Mucosa of descending colon (tissue), 3 donors: ENCODE results near the gene ADRA2B. TPM values are rescaled to one million over a fixed set of nuclear protein-coding genes. Genes with fewer than 3 reads are reported as not detected.

ENCODE experiments used
- ATAC-seq: fragments of 200-7000 bp; cut with Tn5 transposase; one replicate; pipeline ENCODE4 v1.9.1; 2020; ENCODE audit warnings: mild to moderate bottlenecking, moderate library complexity
- DNase-seq, 3 donors: peaks; one replicate each; pipeline ENCODE4 v3.0.0-alpha.2; 2020
- H3K36me3 ChIP-seq: fragments of 200-600 bp; one replicate; pipeline ENCODE4 v1.8.0; 2021; ENCODE audit warnings: low read depth, mild to moderate bottlenecking
- H3K4me1 ChIP-seq: fragments of 200-600 bp; one replicate; pipeline ENCODE4 v1.8.0; 2021; ENCODE audit warnings: low read depth, mild to moderate bottlenecking
- H3K4me3 ChIP-seq: fragments of 200-600 bp; one replicate; pipeline ENCODE4 v1.8.0; 2021; ENCODE audit warnings: mild to moderate bottlenecking
- H3K9me3 ChIP-seq: fragments of 200-600 bp; one replicate; pipeline ENCODE4 v1.8.0; 2021; ENCODE audit warnings: mild to moderate bottlenecking
- CTCF ChIP-seq: fragments of 200-600 bp; IDR thresholded peaks from one replicate; pipeline ENCODE4 v1.8.0; 2022; ENCODE audit warnings: antibody characterized with exemption, mild to moderate bottlenecking
- intact Hi-C, 2 donors: fragments of 100-400 bp; cut with DNase I in 1 of 2; cut with micrococcal nuclease in 1 of 2; formaldehyde crosslinking; loops; one replicate each; pipeline versions ENCODE4 v1.11.0 to v1.11.1; 2022; cut with DNase I, micrococcal nuclease
- total RNA-seq, 3 donors: library from RNA; stranded (reverse); fragmentation: NEBNext Ultra II Directional in 2 of 3; extraction: Animal tissue kit (Norgen Biotek cat#: 25700) in 2 of 3; gene quantifications; one replicate each; pipeline versions ENCODE4 v1.2.1 to v1.2.4, GENCODE V29; 2021 to 2023
- donor health status: DM: no; HTN: no; CAD: no; lungs with moderate emphysema.
- donor health status: DM: no; HTN: no; CAD: no.
- donor health status: DM: no; HTN: yes; CAD: no.

Gene ADRA2B
- total RNA-seq, 3 donors from 2014 or later: 0.17 to 0.73 (median 0.36) TPM

GRCh38 chr2:96159084-96159830 lies 42.9 kb upstream of the ADRA2B start:
- intact Hi-C loops: no loop called here
- ATAC-seq (no peak), DNase-seq (no peak)
- Histone ChIP-seq H3K9me3 (no peaks in the 10 kb centered on the region), H3K4me3 (no peak overlapping the region), H3K4me1 (no peaks in the 10 kb centered on the region), H3K36me3 (no peaks in the 10 kb centered on the region)
- no peak for TF ChIP-seq CTCF

GRCh38 chr2:96158554-96158940 lies 42.2 kb upstream of the ADRA2B start:
- H3K9me3 ChIP-seq: no peaks in the 10 kb centered on the region
- intact Hi-C loops: no loop called here
- no peaks in the 10 kb centered on the region for H3K36me3 ChIP-seq
- H3K4me3 ChIP-seq: no peak overlapping the region
- H3K4me1 ChIP-seq: no peaks in the 10 kb centered on the region
- no peak for TF ChIP-seq CTCF
- DNase-seq (peak in 1 of 3 donors; percentile 48), ATAC-seq (no peak)

GRCh38 chr2:96157649-96158553 lies 41.5 kb upstream of the ADRA2B start:
- intact Hi-C loops: no loop called here
- ATAC-seq (peak; percentile 56), DNase-seq (no peak)
- H3K36me3 ChIP-seq: no peaks in the 10 kb centered on the region
- TF ChIP-seq CTCF: no peak
- H3K4me3 ChIP-seq: no peak overlapping the region
- no peaks in the 10 kb centered on the region for H3K4me1 ChIP-seq
- no peaks in the 10 kb centered on the region for H3K9me3 ChIP-seq

GRCh38 chr2:96156926-96157648 lies 40.7 kb upstream of the ADRA2B start:
- H3K36me3 ChIP-seq: no peaks in the 10 kb centered on the region
- ATAC-seq (no peak), DNase-seq (peak in 1 of 3 donors; percentile 55)
- no peak overlapping the region for H3K4me3 ChIP-seq
- no peaks in the 10 kb centered on the region for H3K4me1 ChIP-seq
- intact Hi-C loops: no loop called here
- no peak for TF ChIP-seq CTCF
- H3K9me3 ChIP-seq: no peaks in the 10 kb centered on the region

- Histone ChIP-seq H3K9me3 (no peaks in the 10 kb centered on the region), H3K36me3 (no peaks in the 10 kb centered on the region), H3K4me3 (no peak overlapping the region), H3K4me1 (no peaks in the 10 kb centered on the region)
- intact Hi-C loops: no loop called here
- DNase-seq (no peak), ATAC-seq (no peak)
- no peak for TF ChIP-seq CTCF
Observed at GRCh38 chr2:96156011-96156820, 39.8 kb upstream of the ADRA2B start.
